ENCODE data around the gene VPS39.

VPS39 gene

DNA sequence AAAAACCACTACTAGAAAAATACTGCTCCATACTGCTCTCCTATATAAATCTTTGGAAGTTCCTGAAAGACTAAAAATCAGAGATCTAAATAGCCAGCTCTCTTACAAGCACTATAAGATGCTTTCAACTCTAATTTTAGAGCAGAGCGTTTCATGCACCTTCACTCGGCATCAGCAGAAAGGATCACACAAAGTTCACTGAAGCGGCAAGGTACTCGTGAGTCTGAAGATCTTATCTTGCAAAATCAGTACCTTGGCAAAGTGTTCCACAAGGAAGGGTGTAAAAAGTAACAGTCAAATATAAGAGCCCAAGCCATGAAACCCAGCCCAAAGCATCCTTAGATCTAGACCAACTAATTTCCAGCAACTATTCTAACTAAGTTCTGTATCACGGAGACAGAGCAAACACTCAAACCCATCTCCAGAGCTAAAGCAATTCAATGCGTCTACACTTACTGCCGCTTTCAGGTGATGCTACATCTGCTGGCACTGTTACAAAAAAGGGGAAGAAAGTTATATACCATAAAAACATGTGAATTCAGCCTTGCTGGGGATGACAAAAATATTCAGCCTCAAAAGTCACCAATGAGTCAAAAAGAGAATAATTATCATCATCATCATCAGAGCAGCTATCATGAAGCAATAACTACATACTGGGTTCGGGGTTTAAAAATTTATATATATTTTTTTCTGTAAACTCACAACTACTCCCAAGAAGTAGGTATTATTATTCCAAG lies 16.3 kb downstream of the VPS39 start:
- in situ Hi-C loops (cut with HindIII; ENCODE audit: low sequenced_read_pairs), result no loop called here

DNA sequence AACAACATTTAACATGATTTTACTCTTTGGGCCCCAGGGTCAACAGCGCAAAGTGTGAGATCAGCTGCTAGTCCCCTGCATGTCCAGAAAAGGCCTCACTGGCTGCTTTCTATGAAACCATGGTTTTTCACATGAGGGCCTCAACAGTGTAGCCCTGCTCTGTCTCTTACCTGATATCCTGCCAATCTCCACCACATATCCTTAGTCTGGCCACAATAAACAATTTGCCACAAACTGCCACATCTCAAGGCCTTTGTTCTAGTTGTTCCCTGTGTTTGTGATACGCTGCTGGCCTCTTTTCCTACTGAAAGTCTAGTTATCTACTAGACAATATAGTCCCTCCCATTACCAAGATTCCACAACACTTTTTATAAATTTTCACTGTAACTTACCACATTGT lies 17.7 kb downstream of the VPS39 start:
- H3K4me3 ChIP-seq (ENCODE audit: low read depth, low read length), result no peak overlapping the region
- TF ChIP-seq, protein P1, sequence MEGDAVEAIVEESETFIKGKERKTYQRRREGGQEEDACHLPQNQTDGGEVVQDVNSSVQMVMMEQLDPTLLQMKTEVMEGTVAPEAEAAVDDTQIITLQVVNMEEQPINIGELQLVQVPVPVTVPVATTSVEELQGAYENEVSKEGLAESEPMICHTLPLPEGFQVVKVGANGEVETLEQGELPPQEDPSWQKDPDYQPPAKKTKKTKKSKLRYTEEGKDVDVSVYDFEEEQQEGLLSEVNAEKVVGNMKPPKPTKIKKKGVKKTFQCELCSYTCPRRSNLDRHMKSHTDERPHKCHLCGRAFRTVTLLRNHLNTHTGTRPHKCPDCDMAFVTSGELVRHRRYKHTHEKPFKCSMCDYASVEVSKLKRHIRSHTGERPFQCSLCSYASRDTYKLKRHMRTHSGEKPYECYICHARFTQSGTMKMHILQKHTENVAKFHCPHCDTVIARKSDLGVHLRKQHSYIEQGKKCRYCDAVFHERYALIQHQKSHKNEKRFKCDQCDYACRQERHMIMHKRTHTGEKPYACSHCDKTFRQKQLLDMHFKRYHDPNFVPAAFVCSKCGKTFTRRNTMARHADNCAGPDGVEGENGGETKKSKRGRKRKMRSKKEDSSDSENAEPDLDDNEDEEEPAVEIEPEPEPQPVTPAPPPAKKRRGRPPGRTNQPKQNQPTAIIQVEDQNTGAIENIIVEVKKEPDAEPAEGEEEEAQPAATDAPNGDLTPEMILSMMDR (IDR thresholded peaks at IDR 0.05; ENCODE audit: low read depth, low read length, missing control alignments), result no peak
- no peak for DNase-seq (ENCODE audit: low read depth)
- in situ Hi-C loops (cut with HindIII; ENCODE audit: low sequenced_read_pairs), result no loop called here

More for the DNA sequence above, 16.3 kb downstream of the VPS39 start:
- TF ChIP-seq, protein P1 (IDR thresholded peaks at IDR 0.05; ENCODE audit: low read depth, low read length, missing control alignments), result no peak
- DNase-seq (ENCODE audit: low read depth), result no peak
- H3K4me3 ChIP-seq (ENCODE audit: low read depth, low read length), result no peak overlapping the region

DNA sequence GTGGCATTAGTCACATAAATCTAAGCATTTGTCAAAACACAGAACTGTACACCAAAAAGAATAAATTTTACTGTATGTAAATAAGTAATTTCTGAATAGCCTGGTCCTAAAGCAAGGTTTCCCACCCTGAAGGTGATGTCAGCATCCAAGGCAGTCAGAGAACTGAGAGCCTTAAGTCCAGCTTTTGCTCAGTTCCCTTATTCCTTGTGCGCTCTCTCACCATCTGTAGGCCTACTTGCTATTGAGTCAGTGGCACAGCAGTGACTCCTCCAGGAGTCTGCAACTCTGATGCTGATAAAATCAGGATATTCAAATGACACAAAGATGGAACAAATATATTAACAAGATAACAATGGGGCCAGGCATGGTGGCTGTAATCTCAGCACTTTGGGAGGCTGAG lies 22.3 kb downstream of the VPS39 start:
- DNase-seq (ENCODE audit: low read depth), result no peak
- H3K4me3 ChIP-seq (ENCODE audit: low read depth, low read length), result no peak overlapping the region
- TF ChIP-seq, protein P1 (IDR thresholded peaks at IDR 0.05; ENCODE audit: low read depth, low read length, missing control alignments), result no peak
- in situ Hi-C loops (cut with HindIII; ENCODE audit: low sequenced_read_pairs), result no loop called here

DNA sequence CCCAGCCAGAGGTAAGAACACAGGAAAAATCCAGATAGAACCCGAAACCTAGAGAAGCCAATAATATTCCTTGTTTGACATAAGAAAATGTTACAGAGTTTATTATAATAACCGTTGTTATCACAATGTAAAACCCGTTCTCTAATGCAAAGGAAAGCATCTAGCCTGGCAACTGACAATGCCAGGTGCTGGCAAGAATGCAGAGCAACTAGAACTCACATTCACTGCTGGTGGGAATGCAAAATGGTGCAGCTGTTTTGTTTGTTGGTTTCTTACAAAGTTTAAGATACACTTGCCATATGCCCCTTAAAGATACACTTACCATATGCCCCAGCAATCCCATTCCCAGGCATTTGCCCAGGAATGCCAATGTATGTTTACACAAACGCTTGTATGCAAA lies 23.4 kb downstream of the VPS39 start:
- no peak for DNase-seq (ENCODE audit: low read depth)
- in situ Hi-C loops (cut with HindIII; ENCODE audit: low sequenced_read_pairs), result no loop called here
- no peak overlapping the region for H3K4me3 ChIP-seq (ENCODE audit: low read depth, low read length)
- TF ChIP-seq, protein P1 (IDR thresholded peaks at IDR 0.05; ENCODE audit: low read depth, low read length, missing control alignments), result no peak

DNA sequence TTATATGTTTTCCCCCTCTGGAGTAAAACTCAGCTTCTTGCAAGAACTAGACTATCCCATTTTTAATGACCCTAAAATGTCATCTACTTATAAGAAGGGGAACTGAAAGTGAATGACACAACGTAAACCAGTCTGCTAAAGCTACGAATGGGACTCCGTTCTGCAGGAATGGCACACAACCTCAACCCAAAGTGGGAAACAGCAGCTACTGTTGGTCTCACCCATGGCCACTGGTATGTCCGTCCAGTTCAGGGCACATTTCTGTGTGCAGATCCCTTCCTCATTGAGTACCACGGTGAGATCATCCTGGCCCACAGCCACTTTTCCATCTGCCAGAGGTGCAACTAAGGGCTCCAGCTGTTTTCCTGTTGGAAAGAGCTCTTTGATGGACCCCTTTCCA lies 23.8 kb downstream of the VPS39 start:
- DNase-seq (ENCODE audit: low read depth), result no peak
- TF ChIP-seq, protein P1 (IDR thresholded peaks at IDR 0.05; ENCODE audit: low read depth, low read length, missing control alignments), result no peak
- H3K4me3 ChIP-seq (ENCODE audit: low read depth, low read length), result no peak overlapping the region
- in situ Hi-C loops (cut with HindIII; ENCODE audit: low sequenced_read_pairs), result no loop called here

DNA sequence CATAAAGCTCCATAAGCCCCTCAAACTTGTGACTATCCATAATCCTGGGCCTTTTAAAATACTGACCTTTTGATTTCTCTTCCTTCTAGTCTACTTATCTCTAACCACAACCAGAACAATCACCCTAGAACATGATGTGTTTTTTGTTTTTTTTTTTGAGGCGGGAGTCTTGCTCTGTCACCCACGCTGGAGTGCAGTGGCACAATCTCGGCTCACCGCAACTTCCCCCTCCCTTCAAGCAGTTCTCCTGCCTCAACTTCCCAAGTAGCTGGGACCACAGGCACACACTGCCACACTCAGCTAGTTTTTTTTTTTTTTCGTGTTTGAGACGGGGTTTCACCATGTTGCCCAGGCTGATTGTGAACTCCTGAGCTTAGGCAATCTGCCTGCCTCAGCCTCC lies 25.1 kb downstream of the VPS39 start:
- no peak overlapping the region for H3K4me3 ChIP-seq (ENCODE audit: low read depth, low read length)
- no peak for DNase-seq (ENCODE audit: low read depth)
- in situ Hi-C loops (cut with HindIII; ENCODE audit: low sequenced_read_pairs), result no loop called here
- TF ChIP-seq, protein P1 (IDR thresholded peaks at IDR 0.05; ENCODE audit: low read depth, low read length, missing control alignments), result no peak
